ENCODE data around the gene ADH1A. TPM values are rescaled to one million over a fixed set of nuclear protein-coding genes. Genes with fewer than 3 reads are reported as not detected.
"Not testable (repeated sequence)": the region's sequence is repeated elsewhere in the genome, so short reads cannot be mapped to it uniquely, and the experiment has no call there.

The ADH1A gene
- total RNA-seq, 1 experiment from 2014 or later, result not detected

GRCh38 chr4:99300934-99301333 lies 10.1 kb upstream of the ADH1A start:
- in situ Hi-C loops (cut with HindIII; ENCODE audit: low pct_unique_long_range_greater_than_20kb, low sequenced_read_pairs), result no loop called here
- no peak for DNase-seq (ENCODE audit: low read depth)

GRCh38 chr4:99293357-99293756 lies 2.6 kb upstream of the ADH1A start:
- in situ Hi-C loops (cut with HindIII; ENCODE audit: low pct_unique_long_range_greater_than_20kb, low sequenced_read_pairs), result no loop called here
- DNase-seq (ENCODE audit: low read depth), result no peak

GRCh38 chr4:99285387-99285786 lies 5.4 kb downstream of the ADH1A start:
- DNase-seq (ENCODE audit: low read depth), result no peak
- in situ Hi-C loops (cut with HindIII; ENCODE audit: low pct_unique_long_range_greater_than_20kb, low sequenced_read_pairs), result no loop called here

- in situ Hi-C loops (cut with HindIII; ENCODE audit: low pct_unique_long_range_greater_than_20kb, low sequenced_read_pairs), result no loop called here
- DNase-seq (ENCODE audit: low read depth), result no peak
Observed at GRCh38 chr4:99282731-99283130, 8.1 kb downstream of the ADH1A start.

- in situ Hi-C loops (cut with HindIII; ENCODE audit: low pct_unique_long_range_greater_than_20kb, low sequenced_read_pairs), result no loop called here
- DNase-seq (ENCODE audit: low read depth), result no peak
Observed at GRCh38 chr4:99281261-99281660, 9.5 kb downstream of the ADH1A start.

- in situ Hi-C loops (cut with HindIII; ENCODE audit: low pct_unique_long_range_greater_than_20kb, low sequenced_read_pairs), result no loop called here
- no peak for DNase-seq (ENCODE audit: low read depth)
Observed at GRCh38 chr4:99276417-99276816, 14.4 kb downstream of the ADH1A start.

GRCh38 chr4:99275885-99276284 lies 14.9 kb downstream of the ADH1A start:
- in situ Hi-C loops (cut with HindIII; ENCODE audit: low pct_unique_long_range_greater_than_20kb, low sequenced_read_pairs), result no loop called here
- no peak for DNase-seq (ENCODE audit: low read depth)

GRCh38 chr4:99275050-99275449 lies 15.7 kb downstream of the ADH1A start:
- no peak for DNase-seq (ENCODE audit: low read depth)
- in situ Hi-C loops (cut with HindIII; ENCODE audit: low pct_unique_long_range_greater_than_20kb, low sequenced_read_pairs), result no loop called here

- no peak for DNase-seq (ENCODE audit: low read depth)
- in situ Hi-C loops (cut with HindIII; ENCODE audit: low pct_unique_long_range_greater_than_20kb, low sequenced_read_pairs), result no loop called here
Observed at GRCh38 chr4:99273704-99274103, 17.1 kb downstream of the ADH1A start.

- no peak for DNase-seq (ENCODE audit: low read depth)
- in situ Hi-C loops (cut with HindIII; ENCODE audit: low pct_unique_long_range_greater_than_20kb, low sequenced_read_pairs), result no loop called here
Observed at GRCh38 chr4:99264927-99265326, 25.9 kb downstream of the ADH1A start.

GRCh38 chr4:99252746-99253145 lies 38.0 kb downstream of the ADH1A start:
- DNase-seq (ENCODE audit: low read depth), result no peak
- in situ Hi-C loops (cut with HindIII; ENCODE audit: low pct_unique_long_range_greater_than_20kb, low sequenced_read_pairs), result no loop called here

- no peak for DNase-seq (ENCODE audit: low read depth)
- in situ Hi-C loops (cut with HindIII; ENCODE audit: low pct_unique_long_range_greater_than_20kb, low sequenced_read_pairs), result no loop called here
Observed at GRCh38 chr4:99248714-99249113, 42.1 kb downstream of the ADH1A start.

GRCh38 chr4:99235955-99236354 lies 54.8 kb downstream of the ADH1A start:
- no peak for DNase-seq (ENCODE audit: low read depth)
- in situ Hi-C loops (cut with HindIII; ENCODE audit: low pct_unique_long_range_greater_than_20kb, low sequenced_read_pairs), result no loop called here

GRCh38 chr4:99234331-99235010 lies 56.3 kb downstream of the ADH1A start:
- in situ Hi-C loops (cut with HindIII; ENCODE audit: low pct_unique_long_range_greater_than_20kb, low sequenced_read_pairs), result no loop called here
- DNase-seq (ENCODE audit: low read depth), result no peak

GRCh38 chr4:99233397-99233796 lies 57.4 kb downstream of the ADH1A start:
- in situ Hi-C loops (cut with HindIII; ENCODE audit: low pct_unique_long_range_greater_than_20kb, low sequenced_read_pairs); DNase-seq (ENCODE audit: low read depth): not testable (repeated sequence)

- DNase-seq (ENCODE audit: low read depth); in situ Hi-C loops (cut with HindIII; ENCODE audit: low pct_unique_long_range_greater_than_20kb, low sequenced_read_pairs): not testable (repeated sequence)
Observed at GRCh38 chr4:99228706-99229105, 62.1 kb downstream of the ADH1A start.

- in situ Hi-C loops (cut with HindIII; ENCODE audit: low pct_unique_long_range_greater_than_20kb, low sequenced_read_pairs), result not testable (repeated sequence)
Observed at GRCh38 chr4:99227646-99228045, 63.1 kb downstream of the ADH1A start.

More at GRCh38 chr4:99227646-99228045, 63.1 kb downstream of the ADH1A start:
- not testable (repeated sequence) for DNase-seq (ENCODE audit: low read depth)
